Endothelial cell of umbilical vein (primary cell): ENCODE data around the gene SSH2. TPM values are rescaled to one million over a fixed set of nuclear protein-coding genes. Genes with fewer than 3 reads are reported as not detected.

ENCODE experiments used
- BruUV-seq: library from RNA; stranded (reverse); fragments of 400-500 nt; replicated peaks from 2 replicates; lab custom pipeline; 2021; lab: Mats Ljungman, UMichigan
- CTCF ChIA-PET: fragments of 300-600, 350-600 bp; sonication (Branson Sonifier 250); formaldehyde crosslinking; loops from one replicate; lab custom pipeline; 2021; ENCODE audit warnings: antibody characterized with exemption, inconsistent platforms; lab: Charles Lee
- POLR2A ChIA-PET: fragments of 300-600, 350-600 bp; sonication (Branson Sonifier 250); formaldehyde crosslinking; loops from one replicate; lab custom pipeline; 2021; ENCODE audit warnings: antibody characterized with exemption, inconsistent platforms; lab: Charles Lee
- DNase-seq: peaks from one replicate; pipeline ENCODE4 v3.0.0-alpha.2; 2011; ENCODE audit warnings: low read depth, low spot score
- FAIRE-seq: peaks from 2 replicates; lab custom pipeline; 2011; peaks lifted over from hg19 to GRCh38; lab: Jason Lieb, UNC
- H2AFZ ChIP-seq: 2 replicates; pipeline ENCODE4 v1.6.0; 2012; ENCODE audit warnings: low read depth, low read length, control low read depth, inconsistent platforms
- H3K27ac ChIP-seq: 2 replicates; pipeline ENCODE4 v1.5.1; 2011; ENCODE audit warnings: low read depth, mild to moderate bottlenecking, control low read depth, low read length, moderate library complexity; ENCODE audit not compliant: insufficient read depth
- H3K27me3 ChIP-seq, 2 experiments: 2 replicates each; pipeline versions ENCODE4 v1.6.0 to v1.6.1; 2011; ENCODE audit warnings: low read length in 2 of 2, mixed read lengths in 1 of 2; ENCODE audit not compliant: control insufficient read depth in 2 of 2, insufficient read depth in 2 of 2
- H3K36me3 ChIP-seq, 2 experiments: 2 replicates in 1 of 2; 3 replicates in 1 of 2; pipeline ENCODE4 v1.5.1; 2011; ENCODE audit warnings: low read length in 2 of 2, mild to moderate bottlenecking in 1 of 2, moderate library complexity in 1 of 2; ENCODE audit not compliant: control insufficient read depth in 2 of 2, insufficient read depth in 2 of 2; ENCODE audit errors: extremely low read depth in 1 of 2
- H3K4me1 ChIP-seq: 3 replicates; pipeline ENCODE4 v1.5.1; 2011; ENCODE audit warnings: mild to moderate bottlenecking, low read length; ENCODE audit not compliant: control insufficient read depth, insufficient read depth; ENCODE audit errors: extremely low read depth
- H3K4me2 ChIP-seq: 2 replicates; pipeline ENCODE4 v1.6.1; 2011; ENCODE audit warnings: low read length, control low read depth, mixed read lengths; ENCODE audit not compliant: insufficient read depth
- H3K4me3 ChIP-seq, 3 experiments: fragments of 200-600 bp in 1 of 3; sonication (generic), shearing (Covaris generic) in 1 of 3; replicated peaks in 1 of 3; 2 replicates each; pipeline ENCODE4 v1.5.1; 2011 to 2016; ENCODE audit warnings: control low read depth in 3 of 3, low read length in 3 of 3, mild to moderate bottlenecking in 2 of 3, inconsistent platforms in 1 of 3, low read depth in 1 of 3, moderate library complexity in 1 of 3; ENCODE audit not compliant: insufficient read depth in 1 of 3
- H3K79me2 ChIP-seq: 2 replicates; pipeline ENCODE4 v1.6.0; 2012; ENCODE audit warnings: low read length, inconsistent platforms; ENCODE audit not compliant: control insufficient read depth, insufficient read depth
- H3K9ac ChIP-seq: replicated peaks from 2 replicates; pipeline ENCODE3; 2011; ENCODE audit warnings: low read length, control low read depth; ENCODE audit not compliant: insufficient read depth; ENCODE audit errors: extremely low read depth
- H3K9me1 ChIP-seq: replicated peaks from 3 replicates; pipeline ENCODE4 v1.6.0; 2011; ENCODE audit warnings: mild to moderate bottlenecking, low read length; ENCODE audit not compliant: control insufficient read depth, insufficient read depth; ENCODE audit errors: extremely low read depth
- H3K9me3 ChIP-seq: replicated peaks from 2 replicates; pipeline ENCODE4 v1.5.1; 2012; ENCODE audit warnings: low read length, inconsistent platforms; ENCODE audit not compliant: control insufficient read depth, insufficient read depth
- H4K20me1 ChIP-seq: replicated peaks from 2 replicates; pipeline ENCODE3; 2011; ENCODE audit warnings: mild to moderate bottlenecking, low read length; ENCODE audit not compliant: control insufficient read depth, insufficient read depth; ENCODE audit errors: extremely low read depth
- EZH2 ChIP-seq: IDR thresholded peaks from 2 replicates; pipeline ENCODE4 v1.6.1; 2012; ENCODE audit warnings: borderline replicate concordance, low read depth, mild to moderate bottlenecking, moderate library complexity, low read length, inconsistent platforms; ENCODE audit not compliant: severe bottlenecking
- FOS ChIP-seq: IDR thresholded peaks from 2 replicates; pipeline ENCODE4 v1.6.1; 2011; ENCODE audit warnings: mild to moderate bottlenecking, low read length, moderate library complexity, borderline replicate concordance; ENCODE audit not compliant: insufficient read depth
- GATA2 ChIP-seq: IDR thresholded peaks from 2 replicates; pipeline ENCODE4 v1.7.0; 2011; ENCODE audit warnings: low read depth, mild to moderate bottlenecking, moderate library complexity, mixed read lengths, low read length; ENCODE audit not compliant: insufficient read length, insufficient read depth
- JUN ChIP-seq: IDR thresholded peaks from 2 replicates; pipeline ENCODE4 v1.6.1; 2011; ENCODE audit warnings: borderline replicate concordance, low read depth; ENCODE audit not compliant: insufficient read length, insufficient read depth
- MYC ChIP-seq: IDR thresholded peaks from one replicate; pipeline ENCODE4 v1.6.1; 2011; ENCODE audit warnings: mild to moderate bottlenecking, low read depth, low read length
- POLR2A ChIP-seq: IDR thresholded peaks from 2 replicates; pipeline ENCODE4 v1.6.1; 2012; ENCODE audit warnings: low read depth, mild to moderate bottlenecking, control low read depth, low read length
- POLR2AphosphoS5 ChIP-seq: IDR thresholded peaks from 2 replicates; pipeline ENCODE4 v1.6.1; 2012; ENCODE audit warnings: low read depth, mild to moderate bottlenecking, control low read depth, low read length, moderate library complexity; ENCODE audit not compliant: insufficient read depth
- dilution Hi-C: fragments of 300-500 bp; cut with MboI; formaldehyde crosslinking; loops from one replicate; pipeline ENCODE4 v1.15.0; 2019; ENCODE audit warnings: low sequenced_read_pairs; ENCODE audit not compliant: extremely low pct_ligation_motif_present
- intact Hi-C: fragments of 100-400 bp; cut with micrococcal nuclease; formaldehyde crosslinking; loops from one replicate; pipeline ENCODE4 v1.10.0; 2022
- polyA plus RNA-seq, 4 experiments: library from polyadenylated mRNA; depleted of rRNA in 3 of 4; stranded (reverse) in 3 of 4; unstranded in 1 of 4; fragments of >200 nt; gene quantifications; 2 replicates each; pipeline versions ENCODE4 v1.2.1 to v1.2.3, GENCODE V29; 2011 to 2012; ENCODE audit warnings: missing spikeins in 1 of 4
- total RNA-seq: library from RNA; stranded (reverse); gene quantifications from 2 replicates; pipeline ENCODE4 v1.2.3, GENCODE V29; 2021
- TF ChIP-seq, protein P1 (sequence below): IDR thresholded peaks from 2 replicates; pipeline ENCODE4 v1.6.1; 2011; ENCODE audit not compliant: insufficient read depth, insufficient read length
- TF ChIP-seq, protein P2 (sequence below), 2 donors: IDR thresholded peaks; 1 replicate in 1 of 2; 2 replicates in 1 of 2; pipeline ENCODE4 v1.5.1; 2011; ENCODE audit warnings: low read length in 2 of 2, mild to moderate bottlenecking in 2 of 2, moderate library complexity in 2 of 2, control low read depth in 1 of 2, inconsistent platforms in 1 of 2, low read depth in 1 of 2; ENCODE audit not compliant: insufficient read depth in 1 of 2; ENCODE audit errors: extremely low read depth in 1 of 2

Gene SSH2
- total and polyA plus RNA-seq, 2 donors (not counting 3 experiments of a cell fraction or from before 2014, with no cell fraction given), result 24.6 to 60.9 TPM

DNA sequence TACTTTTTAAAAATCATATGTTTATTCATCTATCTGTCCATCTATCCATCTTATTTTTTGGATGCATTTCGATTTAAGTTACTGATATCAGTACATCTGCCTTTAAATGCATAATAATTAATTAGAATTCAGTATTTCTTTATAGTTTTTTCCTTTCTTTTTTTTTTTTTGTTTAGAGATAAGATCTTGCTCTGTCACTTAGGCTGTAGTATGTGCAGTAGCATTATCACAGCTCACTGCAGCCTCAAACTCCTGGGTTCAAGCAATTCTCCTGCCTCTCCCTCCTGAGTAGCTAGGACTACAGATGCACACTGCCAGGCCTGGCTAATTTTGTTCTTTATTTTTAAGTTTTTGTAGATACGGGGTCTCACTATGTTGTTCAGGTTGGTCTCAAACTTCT is 133.4 kb downstream of the SSH2 start:
- TF ChIP-seq POLR2AphosphoS5, result no peak
- no peak for TF ChIP-seq EZH2
- TF ChIP-seq, protein P1, sequence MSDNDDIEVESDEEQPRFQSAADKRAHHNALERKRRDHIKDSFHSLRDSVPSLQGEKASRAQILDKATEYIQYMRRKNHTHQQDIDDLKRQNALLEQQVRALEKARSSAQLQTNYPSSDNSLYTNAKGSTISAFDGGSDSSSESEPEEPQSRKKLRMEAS, result no peak
- TF ChIP-seq, protein P2, sequence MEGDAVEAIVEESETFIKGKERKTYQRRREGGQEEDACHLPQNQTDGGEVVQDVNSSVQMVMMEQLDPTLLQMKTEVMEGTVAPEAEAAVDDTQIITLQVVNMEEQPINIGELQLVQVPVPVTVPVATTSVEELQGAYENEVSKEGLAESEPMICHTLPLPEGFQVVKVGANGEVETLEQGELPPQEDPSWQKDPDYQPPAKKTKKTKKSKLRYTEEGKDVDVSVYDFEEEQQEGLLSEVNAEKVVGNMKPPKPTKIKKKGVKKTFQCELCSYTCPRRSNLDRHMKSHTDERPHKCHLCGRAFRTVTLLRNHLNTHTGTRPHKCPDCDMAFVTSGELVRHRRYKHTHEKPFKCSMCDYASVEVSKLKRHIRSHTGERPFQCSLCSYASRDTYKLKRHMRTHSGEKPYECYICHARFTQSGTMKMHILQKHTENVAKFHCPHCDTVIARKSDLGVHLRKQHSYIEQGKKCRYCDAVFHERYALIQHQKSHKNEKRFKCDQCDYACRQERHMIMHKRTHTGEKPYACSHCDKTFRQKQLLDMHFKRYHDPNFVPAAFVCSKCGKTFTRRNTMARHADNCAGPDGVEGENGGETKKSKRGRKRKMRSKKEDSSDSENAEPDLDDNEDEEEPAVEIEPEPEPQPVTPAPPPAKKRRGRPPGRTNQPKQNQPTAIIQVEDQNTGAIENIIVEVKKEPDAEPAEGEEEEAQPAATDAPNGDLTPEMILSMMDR (IDR thresholded peaks at IDR 0.05; ENCODE audit: extremely low read depth in 1 of 2, insufficient read depth in 1 of 2, low read depth in 1 of 2, low read length in 2 of 2), result no peak
- TF ChIP-seq JUN, result no peak
- TF ChIP-seq POLR2A, result no peak
- TF ChIP-seq MYC, result no peak
- no peak for TF ChIP-seq FOS
- TF ChIP-seq GATA2, result no peak
- H3K9me3 ChIP-seq, result no peaks in the 10 kb centered on the region
- no peak overlapping the region for H3K9ac ChIP-seq
- H3K4me1 ChIP-seq, result no peaks in the 10 kb centered on the region
- ChIA-PET CTCF (interaction anchor here (1.0 to 1.5 kb wide), 3 partner anchors 11 to 13 kb away, joined by 3 read pairs; no protein-coding TSS in a partner anchor), POLR2A (no interaction called here)
- H3K79me2 ChIP-seq, result no peaks in the 10 kb centered on the region
- no TSS peak for BruUV-seq
- no peak overlapping the region for H3K4me2 ChIP-seq
- H3K27ac ChIP-seq, result no peak overlapping the region
- no peaks in the 10 kb centered on the region for H4K20me1 ChIP-seq
- no peaks in the 10 kb centered on the region for H3K9me1 ChIP-seq
- dilution Hi-C loops (no loop called here), intact Hi-C loops (no loop called here)
- H3K36me3 ChIP-seq, result no peaks in the 10 kb centered on the region
- no peak overlapping the region for H3K4me3 ChIP-seq
- H3K27me3 ChIP-seq, result no peaks in the 10 kb centered on the region
- no peak overlapping the region for H2AFZ ChIP-seq
- no peak for DNase-seq
- FAIRE-seq, result no peak
